Endothelial cell of umbilical vein (primary cell): ENCODE data around the gene CACNA2D3. TPM values are rescaled to one million over a fixed set of nuclear protein-coding genes. Genes with fewer than 3 reads are reported as not detected.

Experiments
- BruUV-seq: library from RNA; stranded (reverse); fragments of 400-500 nt; replicated peaks from 2 replicates; lab custom pipeline; 2021; lab: Mats Ljungman, UMichigan
- CTCF ChIA-PET: fragments of 300-600, 350-600 bp; sonication (Branson Sonifier 250); formaldehyde crosslinking; loops from one replicate; lab custom pipeline; 2021; ENCODE audit warnings: antibody characterized with exemption, inconsistent platforms; lab: Charles Lee
- POLR2A ChIA-PET: fragments of 300-600, 350-600 bp; sonication (Branson Sonifier 250); formaldehyde crosslinking; loops from one replicate; lab custom pipeline; 2021; ENCODE audit warnings: antibody characterized with exemption, inconsistent platforms; lab: Charles Lee
- DNase-seq: peaks from one replicate; pipeline ENCODE4 v3.0.0-alpha.2; 2011; ENCODE audit warnings: low read depth, low spot score
- FAIRE-seq: peaks from 2 replicates; lab custom pipeline; 2011; peaks lifted over from hg19 to GRCh38; lab: Jason Lieb, UNC
- H2AFZ ChIP-seq: 2 replicates; pipeline ENCODE4 v1.6.0; 2012; ENCODE audit warnings: low read depth, low read length, control low read depth, inconsistent platforms
- H3K27ac ChIP-seq: 2 replicates; pipeline ENCODE4 v1.5.1; 2011; ENCODE audit warnings: low read depth, mild to moderate bottlenecking, control low read depth, low read length, moderate library complexity; ENCODE audit not compliant: insufficient read depth
- H3K27me3 ChIP-seq, 2 experiments: 2 replicates each; pipeline versions ENCODE4 v1.6.0 to v1.6.1; 2011; ENCODE audit warnings: low read length in 2 of 2, mixed read lengths in 1 of 2; ENCODE audit not compliant: control insufficient read depth in 2 of 2, insufficient read depth in 2 of 2
- H3K36me3 ChIP-seq, 2 experiments: 2 replicates in 1 of 2; 3 replicates in 1 of 2; pipeline ENCODE4 v1.5.1; 2011; ENCODE audit warnings: low read length in 2 of 2, mild to moderate bottlenecking in 1 of 2, moderate library complexity in 1 of 2; ENCODE audit not compliant: control insufficient read depth in 2 of 2, insufficient read depth in 2 of 2; ENCODE audit errors: extremely low read depth in 1 of 2
- H3K4me1 ChIP-seq: 3 replicates; pipeline ENCODE4 v1.5.1; 2011; ENCODE audit warnings: mild to moderate bottlenecking, low read length; ENCODE audit not compliant: control insufficient read depth, insufficient read depth; ENCODE audit errors: extremely low read depth
- H3K4me2 ChIP-seq: 2 replicates; pipeline ENCODE4 v1.6.1; 2011; ENCODE audit warnings: low read length, control low read depth, mixed read lengths; ENCODE audit not compliant: insufficient read depth
- H3K4me3 ChIP-seq, 3 experiments: fragments of 200-600 bp in 1 of 3; sonication (generic), shearing (Covaris generic) in 1 of 3; replicated peaks in 1 of 3; 2 replicates each; pipeline ENCODE4 v1.5.1; 2011 to 2016; ENCODE audit warnings: control low read depth in 3 of 3, low read length in 3 of 3, mild to moderate bottlenecking in 2 of 3, inconsistent platforms in 1 of 3, low read depth in 1 of 3, moderate library complexity in 1 of 3; ENCODE audit not compliant: insufficient read depth in 1 of 3
- H3K79me2 ChIP-seq: 2 replicates; pipeline ENCODE4 v1.6.0; 2012; ENCODE audit warnings: low read length, inconsistent platforms; ENCODE audit not compliant: control insufficient read depth, insufficient read depth
- H3K9ac ChIP-seq: replicated peaks from 2 replicates; pipeline ENCODE3; 2011; ENCODE audit warnings: low read length, control low read depth; ENCODE audit not compliant: insufficient read depth; ENCODE audit errors: extremely low read depth
- H3K9me1 ChIP-seq: replicated peaks from 3 replicates; pipeline ENCODE4 v1.6.0; 2011; ENCODE audit warnings: mild to moderate bottlenecking, low read length; ENCODE audit not compliant: control insufficient read depth, insufficient read depth; ENCODE audit errors: extremely low read depth
- H3K9me3 ChIP-seq: replicated peaks from 2 replicates; pipeline ENCODE4 v1.5.1; 2012; ENCODE audit warnings: low read length, inconsistent platforms; ENCODE audit not compliant: control insufficient read depth, insufficient read depth
- H4K20me1 ChIP-seq: replicated peaks from 2 replicates; pipeline ENCODE3; 2011; ENCODE audit warnings: mild to moderate bottlenecking, low read length; ENCODE audit not compliant: control insufficient read depth, insufficient read depth; ENCODE audit errors: extremely low read depth
- EZH2 ChIP-seq: IDR thresholded peaks from 2 replicates; pipeline ENCODE4 v1.6.1; 2012; ENCODE audit warnings: borderline replicate concordance, low read depth, mild to moderate bottlenecking, moderate library complexity, low read length, inconsistent platforms; ENCODE audit not compliant: severe bottlenecking
- FOS ChIP-seq: IDR thresholded peaks from 2 replicates; pipeline ENCODE4 v1.6.1; 2011; ENCODE audit warnings: mild to moderate bottlenecking, low read length, moderate library complexity, borderline replicate concordance; ENCODE audit not compliant: insufficient read depth
- GATA2 ChIP-seq: IDR thresholded peaks from 2 replicates; pipeline ENCODE4 v1.7.0; 2011; ENCODE audit warnings: low read depth, mild to moderate bottlenecking, moderate library complexity, mixed read lengths, low read length; ENCODE audit not compliant: insufficient read length, insufficient read depth
- JUN ChIP-seq: IDR thresholded peaks from 2 replicates; pipeline ENCODE4 v1.6.1; 2011; ENCODE audit warnings: borderline replicate concordance, low read depth; ENCODE audit not compliant: insufficient read length, insufficient read depth
- MYC ChIP-seq: IDR thresholded peaks from one replicate; pipeline ENCODE4 v1.6.1; 2011; ENCODE audit warnings: mild to moderate bottlenecking, low read depth, low read length
- POLR2A ChIP-seq: IDR thresholded peaks from 2 replicates; pipeline ENCODE4 v1.6.1; 2012; ENCODE audit warnings: low read depth, mild to moderate bottlenecking, control low read depth, low read length
- POLR2AphosphoS5 ChIP-seq: IDR thresholded peaks from 2 replicates; pipeline ENCODE4 v1.6.1; 2012; ENCODE audit warnings: low read depth, mild to moderate bottlenecking, control low read depth, low read length, moderate library complexity; ENCODE audit not compliant: insufficient read depth
- dilution Hi-C: fragments of 300-500 bp; cut with MboI; formaldehyde crosslinking; loops from one replicate; pipeline ENCODE4 v1.15.0; 2019; ENCODE audit warnings: low sequenced_read_pairs; ENCODE audit not compliant: extremely low pct_ligation_motif_present
- intact Hi-C: fragments of 100-400 bp; cut with micrococcal nuclease; formaldehyde crosslinking; loops from one replicate; pipeline ENCODE4 v1.10.0; 2022
- polyA plus RNA-seq, 4 experiments: library from polyadenylated mRNA; depleted of rRNA in 3 of 4; stranded (reverse) in 3 of 4; unstranded in 1 of 4; fragments of >200 nt; gene quantifications; 2 replicates each; pipeline versions ENCODE4 v1.2.1 to v1.2.3, GENCODE V29; 2011 to 2012; ENCODE audit warnings: missing spikeins in 1 of 4
- total RNA-seq: library from RNA; stranded (reverse); gene quantifications from 2 replicates; pipeline ENCODE4 v1.2.3, GENCODE V29; 2021
- TF ChIP-seq, protein P1 (sequence below): IDR thresholded peaks from 2 replicates; pipeline ENCODE4 v1.6.1; 2011; ENCODE audit not compliant: insufficient read depth, insufficient read length
- TF ChIP-seq, protein P2 (sequence below), 2 donors: IDR thresholded peaks; 1 replicate in 1 of 2; 2 replicates in 1 of 2; pipeline ENCODE4 v1.5.1; 2011; ENCODE audit warnings: low read length in 2 of 2, mild to moderate bottlenecking in 2 of 2, moderate library complexity in 2 of 2, control low read depth in 1 of 2, inconsistent platforms in 1 of 2, low read depth in 1 of 2; ENCODE audit not compliant: insufficient read depth in 1 of 2; ENCODE audit errors: extremely low read depth in 1 of 2

CACNA2D3 gene
- total and polyA plus RNA-seq, 2 donors (not counting 3 experiments of a cell fraction or from before 2014, with no cell fraction given), result not detected

DNA sequence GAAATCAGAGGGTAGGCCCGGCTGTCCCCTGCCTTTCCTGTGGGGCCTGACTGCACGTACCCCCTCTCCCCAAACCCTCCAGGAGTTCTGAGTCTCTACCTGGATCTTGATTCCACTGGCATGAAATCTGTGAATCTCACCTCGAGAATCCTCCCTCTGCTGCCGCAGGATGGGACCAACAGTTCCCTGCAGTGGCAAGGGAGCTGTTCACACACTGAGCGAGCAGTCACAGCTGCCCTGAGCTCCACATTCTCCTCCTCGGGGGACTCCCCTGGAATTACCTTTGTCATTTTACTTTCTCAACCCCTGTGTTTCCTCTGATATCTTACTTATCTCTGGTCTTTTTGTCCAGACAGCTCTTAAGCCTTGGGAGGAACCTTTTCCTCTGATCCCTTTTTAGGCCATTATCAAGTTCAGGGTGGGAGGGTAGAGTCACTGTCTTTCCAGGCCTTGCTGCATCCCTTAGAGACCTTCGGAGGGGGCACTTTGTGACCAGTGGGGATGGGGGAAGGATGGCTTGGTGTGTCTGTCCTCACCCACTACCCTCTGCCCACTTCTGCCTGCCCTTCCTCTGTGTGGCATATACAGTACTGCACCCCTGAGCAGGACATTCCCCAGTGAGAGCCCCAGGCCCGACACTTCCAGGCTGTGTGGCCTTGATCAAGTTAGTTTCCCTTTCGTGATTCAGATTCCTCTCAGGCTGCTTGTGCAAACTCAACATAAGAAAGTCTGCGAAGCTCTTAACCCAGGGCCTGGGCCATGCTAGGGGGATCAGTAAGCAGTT is 42.0 kb downstream of the CACNA2D3 start:
- Histone ChIP-seq H3K27ac (no peak overlapping the region), H3K4me1 (no peaks in the 10 kb centered on the region), H3K79me2 (no peaks in the 10 kb centered on the region), H3K27me3 (no peaks in the 10 kb centered on the region), H4K20me1 (no peaks in the 10 kb centered on the region), H3K9me1 (no peaks in the 10 kb centered on the region), H3K9ac (no peak overlapping the region), H3K36me3 (no peaks in the 10 kb centered on the region), H3K4me2 (no peak overlapping the region), H3K9me3 (peaks cover 8% of the 10 kb centered on the region), H3K4me3 (no peak overlapping the region), H2AFZ (no peak overlapping the region)
- dilution Hi-C loops (no loop called here), intact Hi-C loops (no loop called here)
- FAIRE-seq, result no peak
- no peak for DNase-seq
- no TSS peak for BruUV-seq
- ChIA-PET POLR2A (no interaction called here), CTCF (no interaction called here)
- no peak for TF ChIP-seq GATA2
- TF ChIP-seq, protein P1, sequence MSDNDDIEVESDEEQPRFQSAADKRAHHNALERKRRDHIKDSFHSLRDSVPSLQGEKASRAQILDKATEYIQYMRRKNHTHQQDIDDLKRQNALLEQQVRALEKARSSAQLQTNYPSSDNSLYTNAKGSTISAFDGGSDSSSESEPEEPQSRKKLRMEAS, result no peak
- no peak for TF ChIP-seq EZH2
- no peak for TF ChIP-seq FOS

DNA sequence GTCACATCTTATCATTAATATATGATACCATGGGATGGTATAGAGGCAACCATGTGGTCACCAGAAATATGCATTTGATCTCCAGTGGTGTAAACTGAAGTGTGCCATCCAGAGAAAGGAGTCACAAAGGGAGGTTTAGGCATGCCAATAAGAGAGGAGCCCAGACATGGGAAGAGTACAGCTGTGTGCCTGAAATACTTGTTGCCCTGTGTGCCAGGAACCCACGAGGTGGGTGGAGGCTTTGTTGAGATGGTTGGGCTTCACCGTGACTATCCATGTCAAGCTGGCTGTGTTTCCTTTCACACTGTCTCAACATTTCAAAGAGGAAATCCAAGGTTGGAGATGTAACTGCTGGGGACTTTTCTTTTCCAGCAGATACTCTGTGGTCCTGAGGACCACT is 43.5 kb downstream of the CACNA2D3 start:
- H3K4me1 ChIP-seq, result no peaks in the 10 kb centered on the region
- H4K20me1 ChIP-seq, result no peaks in the 10 kb centered on the region
- H3K36me3 ChIP-seq, result no peaks in the 10 kb centered on the region
- ChIA-PET CTCF (no interaction called here), POLR2A (no interaction called here)
- H2AFZ ChIP-seq, result no peak overlapping the region
- H3K27ac ChIP-seq, result no peak overlapping the region
- BruUV-seq, result no TSS peak
- no peak overlapping the region for H3K4me2 ChIP-seq
- DNase-seq (no peak), FAIRE-seq (no peak)
- H3K27me3 ChIP-seq, result no peaks in the 10 kb centered on the region
- intact Hi-C loops (no loop called here), dilution Hi-C loops (no loop called here)
- TF ChIP-seq EZH2, result no peak
- TF ChIP-seq, protein P2, sequence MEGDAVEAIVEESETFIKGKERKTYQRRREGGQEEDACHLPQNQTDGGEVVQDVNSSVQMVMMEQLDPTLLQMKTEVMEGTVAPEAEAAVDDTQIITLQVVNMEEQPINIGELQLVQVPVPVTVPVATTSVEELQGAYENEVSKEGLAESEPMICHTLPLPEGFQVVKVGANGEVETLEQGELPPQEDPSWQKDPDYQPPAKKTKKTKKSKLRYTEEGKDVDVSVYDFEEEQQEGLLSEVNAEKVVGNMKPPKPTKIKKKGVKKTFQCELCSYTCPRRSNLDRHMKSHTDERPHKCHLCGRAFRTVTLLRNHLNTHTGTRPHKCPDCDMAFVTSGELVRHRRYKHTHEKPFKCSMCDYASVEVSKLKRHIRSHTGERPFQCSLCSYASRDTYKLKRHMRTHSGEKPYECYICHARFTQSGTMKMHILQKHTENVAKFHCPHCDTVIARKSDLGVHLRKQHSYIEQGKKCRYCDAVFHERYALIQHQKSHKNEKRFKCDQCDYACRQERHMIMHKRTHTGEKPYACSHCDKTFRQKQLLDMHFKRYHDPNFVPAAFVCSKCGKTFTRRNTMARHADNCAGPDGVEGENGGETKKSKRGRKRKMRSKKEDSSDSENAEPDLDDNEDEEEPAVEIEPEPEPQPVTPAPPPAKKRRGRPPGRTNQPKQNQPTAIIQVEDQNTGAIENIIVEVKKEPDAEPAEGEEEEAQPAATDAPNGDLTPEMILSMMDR (IDR thresholded peaks at IDR 0.05; ENCODE audit: extremely low read depth in 1 of 2, insufficient read depth in 1 of 2, low read depth in 1 of 2, low read length in 2 of 2), result no peak
- no peak for TF ChIP-seq FOS
- TF ChIP-seq, protein P1, result no peak
- TF ChIP-seq GATA2, result no peak
- TF ChIP-seq POLR2AphosphoS5, result no peak
- no peak for TF ChIP-seq JUN
- no peak for TF ChIP-seq MYC
- no peak for TF ChIP-seq POLR2A
- H3K4me3 ChIP-seq, result no peak overlapping the region
- H3K9me3 ChIP-seq, result peaks cover 7% of the 10 kb centered on the region
- no peak overlapping the region for H3K9ac ChIP-seq
- no peaks in the 10 kb centered on the region for H3K9me1 ChIP-seq
- H3K79me2 ChIP-seq, result no peaks in the 10 kb centered on the region
